Neural cell (in vitro differentiated cells): ENCODE results near the gene ELK4.

Experiments
- CTCF ChIP-seq: fragments of 450-650 bp; IDR thresholded peaks from 2 replicates; pipeline ENCODE4 v1.5.1; 2014; ENCODE audit warnings: antibody characterized with exemption, mild to moderate bottlenecking, moderate library complexity; ENCODE audit not compliant: poor library complexity, severe bottlenecking
- EZH2 ChIP-seq: fragments of 200-600, 300-800 bp; shearing (Covaris generic), sonication (generic); IDR thresholded peaks from 2 replicates; pipeline ENCODE4 v1.6.1; 2014; ENCODE audit warnings: antibody characterized with exemption, low read length, borderline replicate concordance, mild to moderate bottlenecking; ENCODE audit not compliant: insufficient read depth, poor library complexity, severe bottlenecking
- RAD21 ChIP-seq: fragments of 450-650 bp; conservative IDR thresholded peaks from 2 replicates; pipeline ENCODE4 v1.6.1; 2014; ENCODE audit warnings: antibody characterized with exemption, mild to moderate bottlenecking, moderate library complexity

DNA sequence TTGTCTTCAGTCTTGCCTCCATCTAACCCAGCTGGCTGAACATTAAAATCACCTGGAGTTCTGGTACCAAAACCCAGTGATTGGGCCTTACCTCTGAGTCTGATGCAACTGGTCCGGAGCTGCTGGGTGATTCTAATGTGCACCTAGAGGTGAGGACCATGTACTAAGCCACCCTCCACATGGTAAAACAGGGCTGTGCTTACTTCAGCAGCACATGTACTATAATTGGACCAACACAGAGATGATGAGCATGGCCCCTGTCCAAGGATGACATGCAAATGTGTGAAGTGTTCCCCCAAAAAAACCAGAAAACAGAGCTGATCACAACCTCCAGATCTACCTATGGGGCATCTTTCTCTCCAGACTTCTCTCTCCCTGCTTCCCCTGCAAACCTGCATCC lies 37.0 kb downstream of the ELK4 start:
- no peak for TF ChIP-seq RAD21
- no peak for TF ChIP-seq EZH2
- no peak for TF ChIP-seq CTCF
